Spleen (tissue), 11 donors: ENCODE data around the gene ERC1. TPM values are rescaled to one million over a fixed set of nuclear protein-coding genes. Genes with fewer than 3 reads are reported as not detected.

Experiments used
- DNase-seq: peaks from one replicate; pipeline ENCODE4 v3.0.0-alpha.2; 2020
- H3K27ac ChIP-seq, 8 donors: fragments of 200-600 bp; sonication (generic) in 7 of 8; 1 replicate in 4 of 8; 2 replicates in 4 of 8; pipeline versions ENCODE4 v1.5.0 to v1.8.0; 2016 to 2021; ENCODE audit warnings: inconsistent platforms in 4 of 8, mild to moderate bottlenecking in 4 of 8, moderate library complexity in 1 of 8
- H3K27me3 ChIP-seq, 7 donors: fragments of 200-600 bp; sonication (generic) in 6 of 7; replicated peaks in 1 of 7; 1 replicate in 4 of 7; 2 replicates in 3 of 7; pipeline versions ENCODE4 v1.5.0 to v1.8.0; 2016 to 2021; ENCODE audit warnings: inconsistent platforms in 3 of 7, mild to moderate bottlenecking in 1 of 7
- H3K36me3 ChIP-seq, 6 donors: fragments of 200-600 bp; sonication (generic) in 5 of 6; 1 replicate in 4 of 6; 2 replicates in 2 of 6; pipeline versions ENCODE4 v1.5.0 to v1.8.0; 2016 to 2021; ENCODE audit warnings: inconsistent platforms in 2 of 6
- H3K4me1 ChIP-seq, 6 donors: fragments of 200-600 bp; sonication (generic) in 5 of 6; 1 replicate in 3 of 6; 2 replicates in 3 of 6; pipeline versions ENCODE4 v1.5.0 to v1.8.0; 2016 to 2021; ENCODE audit warnings: inconsistent platforms in 3 of 6
- H3K4me3 ChIP-seq, 8 donors: fragments of 200-600 bp; sonication (generic) in 7 of 8; 1 replicate in 4 of 8; 2 replicates in 4 of 8; pipeline versions ENCODE4 v1.5.0 to v1.8.0; 2016 to 2021; ENCODE audit warnings: inconsistent platforms in 4 of 8, mild to moderate bottlenecking in 4 of 8, moderate library complexity in 2 of 8
- H3K9me3 ChIP-seq, 8 donors: fragments of 200-600 bp; sonication (generic) in 7 of 8; 1 replicate in 4 of 8; 2 replicates in 4 of 8; pipeline versions ENCODE4 v1.5.0 to v1.8.0; 2016 to 2021; ENCODE audit warnings: inconsistent platforms in 4 of 8
- CTCF ChIP-seq, 11 experiments: fragments of 200-600 bp in 7 of 11; fragments of 450-650 bp in 4 of 11; sonication (generic) in 4 of 11; IDR thresholded peaks in 8 of 11; conservative IDR thresholded peaks in 3 of 11; 1 replicate in 7 of 11; 2 replicates in 4 of 11; pipeline versions ENCODE4 v1.4.0 to v1.8.0; 2016 to 2021; ENCODE audit warnings: antibody characterized with exemption in 11 of 11, inconsistent platforms in 4 of 11, mild to moderate bottlenecking in 1 of 11
- POLR2A ChIP-seq, 3 donors: fragments of 450-650 bp; IDR thresholded peaks; one replicate each; pipeline ENCODE4 v1.5.1; 2017; ENCODE audit warnings: antibody characterized with exemption in 3 of 3, mild to moderate bottlenecking in 1 of 3
- POLR2AphosphoS5 ChIP-seq, 3 donors: sonication (generic); formaldehyde crosslinking; IDR thresholded peaks; one replicate each; pipeline ENCODE4 v1.5.1; 2017; ENCODE audit warnings: antibody characterized with exemption in 3 of 3
- WGBS, 5 donors: extraction: QIAGEN DNeasy Blood & Tissue Kit in 3 of 5; methylation state at CpG; one replicate each; pipeline versions ENCODE4 v1.1.5 to v1.1.7; 2013 to 2018; 5-methylcytosine and 5-hydroxymethylcytosine counted together
- intact Hi-C: fragments of 100-400 bp; cut with DNase I; formaldehyde crosslinking; loops from one replicate; pipeline ENCODE4 v1.15.0; 2023; ENCODE audit warnings: low total_unique reads
- polyA plus RNA-seq, 3 donors: library from polyadenylated mRNA; stranded (reverse); fragments of 200-250 nt; gene quantifications; one replicate each; pipeline ENCODE4 v1.2.1, GENCODE V29; 2013
- total RNA-seq, 7 donors: library from RNA; depleted of rRNA in 3 of 7; stranded (reverse); fragments of >200 nt in 3 of 7; fragmentation: NEBNext Ultra II Directional in 4 of 7; extraction: Animal tissue kit (Norgen Biotek cat#: 25700) in 4 of 7; gene quantifications; one replicate each; pipeline versions ENCODE4 v1.1.0 to v1.2.1, GENCODE V29; 2016 to 2021
- donor health status: healthy with polysubstance abuse.
- donor health status: DM: no; HTN: no; CAD: no; lungs with moderate emphysema.
- donor health status: DM: no; HTN: no; CAD: no.
- donor health status: Bipolar disorder and iron deficiency.
- donor health status: healthy.
- donor health status: DM: no; HTN: no; CAD: no.
- donor health status: DM: yes; HTN: yes; CAD: no.

ERC1 gene
- total and polyA plus RNA-seq, 10 donors: 1.2 to 73.4 (median 42.6) TPM

GRCh38 chr12:1069846-1070245 is 78.8 kb downstream of the ERC1 start:
- no peak overlapping the region for H3K27ac ChIP-seq
- no peaks in the 10 kb centered on the region for H3K27me3 ChIP-seq
- peaks cover 0 to 3% (median 0%) of the 10 kb centered on the region in 6 donors for H3K36me3 ChIP-seq
- WGBS, 5 donors: 62 to 73% (median 68%) methylated on average over 2 of the region's 2 CpGs
- peaks cover 0 to 9% (median 3%) of the 10 kb centered on the region in 8 donors for H3K9me3 ChIP-seq
- DNase-seq: no peak
- H3K4me3 ChIP-seq: no peak overlapping the region
- TF ChIP-seq CTCF (IDR thresholded peaks at IDR 0.05 in 8 of 11, conservative IDR thresholded peaks at IDR 0.05 in 3 of 11): no peak
- TF ChIP-seq POLR2A (IDR thresholded peaks at IDR 0.05): no peak
- TF ChIP-seq POLR2AphosphoS5 (IDR thresholded peaks at IDR 0.05): no peak
- intact Hi-C loops: no loop called here
- H3K4me1 ChIP-seq: peaks cover 0 to 14% (median 2%) of the 10 kb centered on the region in 6 donors

GRCh38 chr12:1071182-1071581 is 80.2 kb downstream of the ERC1 start:
- Histone ChIP-seq H3K36me3 (no peaks in the 10 kb centered on the region), H3K4me3 (no peak overlapping the region), H3K4me1 (peaks cover 0 to 14% (median 2%) of the 10 kb centered on the region in 6 donors), H3K9me3 (no peaks in the 10 kb centered on the region), H3K27me3 (no peaks in the 10 kb centered on the region), H3K27ac (no peak overlapping the region)
- WGBS, 5 donors: 74 to 84% (median 82%) methylated on average over 3 of the region's 3 CpGs
- TF ChIP-seq CTCF (IDR thresholded peaks at IDR 0.05 in 8 of 11, conservative IDR thresholded peaks at IDR 0.05 in 3 of 11) (no peak), POLR2AphosphoS5 (IDR thresholded peaks at IDR 0.05) (no peak), POLR2A (IDR thresholded peaks at IDR 0.05) (no peak)
- no peak for DNase-seq
- intact Hi-C loops: no loop called here

- TF ChIP-seq POLR2A (IDR thresholded peaks at IDR 0.05) (no peak), POLR2AphosphoS5 (IDR thresholded peaks at IDR 0.05) (no peak), CTCF (IDR thresholded peaks at IDR 0.05 in 8 of 11, conservative IDR thresholded peaks at IDR 0.05 in 3 of 11) (no peak)
- 94 to 98% (median 98%) methylated on average over 9 of the region's 9 CpGs for WGBS, 5 donors
- Histone ChIP-seq H3K36me3 (no peaks in the 10 kb centered on the region), H3K9me3 (no peaks in the 10 kb centered on the region), H3K27me3 (no peaks in the 10 kb centered on the region), H3K4me1 (peaks cover 0 to 14% (median 2%) of the 10 kb centered on the region in 6 donors), H3K27ac (no peak overlapping the region), H3K4me3 (no peak overlapping the region)
- intact Hi-C loops: no loop called here
- DNase-seq: no peak
Observed at GRCh38 chr12:1073652-1074051, 82.6 kb downstream of the ERC1 start.

GRCh38 chr12:1077036-1077803 is 86.2 kb downstream of the ERC1 start:
- peaks cover 0 to 4% (median 0%) of the 10 kb centered on the region in 8 donors for H3K9me3 ChIP-seq
- no peaks in the 10 kb centered on the region for H3K27me3 ChIP-seq
- no peak overlapping the region for H3K4me3 ChIP-seq
- 77 to 88% (median 80%) methylated on average over 5 of the region's 5 CpGs for WGBS, 5 donors
- no peaks in the 10 kb centered on the region for H3K36me3 ChIP-seq
- H3K4me1 ChIP-seq: no peaks in the 10 kb centered on the region
- no peak for TF ChIP-seq POLR2A (IDR thresholded peaks at IDR 0.05)
- no peak for TF ChIP-seq POLR2AphosphoS5 (IDR thresholded peaks at IDR 0.05)
- TF ChIP-seq CTCF (IDR thresholded peaks at IDR 0.05 in 8 of 11, conservative IDR thresholded peaks at IDR 0.05 in 3 of 11): no peak
- intact Hi-C loops: no loop called here
- DNase-seq: no peak
- no peak overlapping the region for H3K27ac ChIP-seq
